Coronary artery (tissue), 2 donors: ENCODE results near the gene KLHDC8B.

Source experiments
- DNase-seq: peaks from one replicate; pipeline ENCODE4 v3.0.0-alpha.2; 2017; ENCODE audit warnings: low spot score
- H3K27ac ChIP-seq, 2 donors: fragments of 200-600 bp; sonication (generic); one replicate each; pipeline ENCODE4 v1.5.1; 2016 to 2019
- H3K4me3 ChIP-seq: fragments of 200-600 bp; sonication (generic); 2 replicates; pipeline ENCODE4 v1.5.1; 2016; ENCODE audit warnings: mild to moderate bottlenecking, moderate library complexity
- CTCF ChIP-seq: fragments of 200-600 bp; sonication (generic); IDR thresholded peaks from one replicate; pipeline ENCODE4 v1.5.1; 2019; ENCODE audit warnings: antibody characterized with exemption

Gene KLHDC8B

GRCh38 chr3:49158103-49158709, 13.2 kb upstream of the KLHDC8B start:
- TF ChIP-seq CTCF = no peak
- Histone ChIP-seq H3K4me3 (no peak overlapping the region), H3K27ac (no peak overlapping the region)
- no peak for DNase-seq

- Histone ChIP-seq H3K27ac (no peak overlapping the region), H3K4me3 (no peak overlapping the region)
- DNase-seq = no peak
- TF ChIP-seq CTCF = no peak
Observed at GRCh38 chr3:49158792-49159191, 12.6 kb upstream of the KLHDC8B start.

DNA sequence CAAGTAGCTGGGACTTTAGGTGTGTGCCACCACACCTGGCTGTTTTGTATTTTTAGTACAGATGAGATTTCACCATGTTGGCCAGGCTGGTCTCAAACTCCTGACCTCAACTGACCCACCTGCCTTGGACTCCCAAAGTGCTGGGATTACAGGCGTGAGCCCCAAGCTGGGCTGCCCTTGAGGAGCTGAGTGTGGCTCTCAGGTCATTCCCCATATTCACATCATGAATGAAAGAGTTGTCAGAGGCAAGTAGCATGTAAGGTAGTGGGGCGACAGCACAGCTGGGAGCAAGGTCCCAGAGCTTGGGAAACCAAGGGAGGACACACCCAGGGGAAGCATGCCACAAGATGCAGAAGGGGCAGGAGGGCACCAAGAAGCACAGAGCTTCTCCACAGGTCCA, 10.2 kb upstream of the KLHDC8B start:
- no peak for DNase-seq
- TF ChIP-seq CTCF = no peak
- Histone ChIP-seq H3K27ac (no peak overlapping the region), H3K4me3 (no peak overlapping the region)

DNA sequence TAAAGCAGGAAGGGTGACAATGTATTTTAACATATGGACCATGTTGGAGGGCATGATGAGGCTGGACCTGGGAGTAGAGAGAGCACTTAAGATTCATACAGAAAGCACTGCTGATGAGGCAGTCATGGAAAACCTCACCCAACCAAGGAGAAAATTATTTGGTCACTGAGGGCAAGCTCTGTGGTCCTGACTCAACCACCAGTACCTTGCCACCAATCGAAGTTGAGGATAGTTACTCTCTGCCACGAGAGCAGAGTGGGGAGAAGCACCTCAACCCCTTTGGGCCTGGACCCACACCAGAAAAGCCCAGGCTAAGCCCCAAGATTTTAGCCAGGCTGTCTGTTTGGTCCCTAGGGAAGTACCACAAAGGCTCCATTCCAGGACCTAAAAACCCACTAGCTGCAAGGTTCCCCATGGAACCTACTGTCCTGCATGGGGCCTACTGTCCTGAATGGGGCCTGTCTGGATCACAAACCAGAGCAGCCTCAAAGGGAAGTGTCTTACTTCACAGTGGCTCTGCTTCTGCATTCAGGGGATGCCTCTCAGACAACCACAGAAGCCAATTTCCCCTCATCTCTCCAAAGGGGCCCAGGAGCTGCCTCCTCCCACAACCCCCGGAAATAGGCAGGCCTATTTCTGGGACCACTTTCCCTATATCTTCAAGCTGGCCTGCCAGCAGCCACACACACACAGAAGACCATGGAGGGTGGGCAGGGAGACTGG, 9.4 kb upstream of the KLHDC8B start:
- no peak for TF ChIP-seq CTCF
- H3K4me3 ChIP-seq = no peak overlapping the region
- no peak overlapping the region for H3K27ac ChIP-seq
- DNase-seq = no peak

- no peak for DNase-seq
- no peak for TF ChIP-seq CTCF
- Histone ChIP-seq H3K27ac (no peak overlapping the region), H3K4me3 (no peak overlapping the region)
Observed at GRCh38 chr3:49162751-49163419, 8.5 kb upstream of the KLHDC8B start.

DNA sequence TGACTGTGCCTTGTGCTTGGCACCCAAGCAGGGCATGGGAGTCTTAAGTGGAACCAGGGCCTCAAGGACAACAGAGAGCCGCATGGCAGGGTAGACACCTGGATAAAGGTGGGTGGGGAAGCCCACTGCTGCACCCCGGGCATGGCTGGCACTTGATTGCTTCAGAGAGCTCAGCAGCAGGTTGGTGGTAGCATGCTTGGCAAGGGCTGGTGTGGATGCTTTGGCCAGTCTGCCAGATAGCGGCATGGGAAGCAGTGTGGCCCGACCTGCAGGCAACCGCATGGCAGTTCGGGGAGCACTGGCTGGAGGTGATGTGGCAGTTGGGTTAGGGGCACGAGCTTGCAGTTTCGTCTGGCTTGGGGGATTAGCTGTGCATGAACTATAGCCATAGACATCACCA, 7.8 kb upstream of the KLHDC8B start:
- H3K4me3 ChIP-seq = no peak overlapping the region
- no peak for TF ChIP-seq CTCF
- DNase-seq = no peak
- H3K27ac ChIP-seq = no peak overlapping the region
